PFSK-1 (cell line): Measurements from ENCODE around the gene BCLAF1.

Source experiments
- FOXP2 ChIP-seq: optimal IDR thresholded peaks from 2 replicates; pipeline ENCODE3; 2011; ENCODE audit warnings: borderline replicate concordance, control low read depth, inconsistent platforms; ENCODE audit not compliant: insufficient read depth; ENCODE audit errors: extremely low read length, extremely low read depth
- POLR2AphosphoS5 ChIP-seq: IDR thresholded peaks from 2 replicates; pipeline ENCODE4 v1.6.1; 2012; ENCODE audit warnings: low read depth, mild to moderate bottlenecking, control low read depth, low read length, moderate library complexity
- SIN3A ChIP-seq: IDR thresholded peaks from 2 replicates; pipeline ENCODE4 v1.6.1; 2012; ENCODE audit warnings: mild to moderate bottlenecking, low read length, moderate library complexity, borderline replicate concordance; ENCODE audit not compliant: insufficient read depth
- TAF1 ChIP-seq: IDR thresholded peaks from 2 replicates; pipeline ENCODE4 v1.6.1; 2012; ENCODE audit warnings: low read length, control low read depth, borderline replicate concordance; ENCODE audit not compliant: insufficient read depth
- TF ChIP-seq, protein P1 (sequence below), 2 experiments: IDR thresholded peaks; 2 replicates each; pipeline versions ENCODE4 v1.6.1 to v1.8.0; 2011 to 2012; ENCODE audit warnings: low read depth in 2 of 2, low read length in 2 of 2, control low read depth in 1 of 2, inconsistent platforms in 1 of 2, mild to moderate bottlenecking in 1 of 2, moderate library complexity in 1 of 2; ENCODE audit not compliant: insufficient read depth in 1 of 2

The BCLAF1 gene

DNA sequence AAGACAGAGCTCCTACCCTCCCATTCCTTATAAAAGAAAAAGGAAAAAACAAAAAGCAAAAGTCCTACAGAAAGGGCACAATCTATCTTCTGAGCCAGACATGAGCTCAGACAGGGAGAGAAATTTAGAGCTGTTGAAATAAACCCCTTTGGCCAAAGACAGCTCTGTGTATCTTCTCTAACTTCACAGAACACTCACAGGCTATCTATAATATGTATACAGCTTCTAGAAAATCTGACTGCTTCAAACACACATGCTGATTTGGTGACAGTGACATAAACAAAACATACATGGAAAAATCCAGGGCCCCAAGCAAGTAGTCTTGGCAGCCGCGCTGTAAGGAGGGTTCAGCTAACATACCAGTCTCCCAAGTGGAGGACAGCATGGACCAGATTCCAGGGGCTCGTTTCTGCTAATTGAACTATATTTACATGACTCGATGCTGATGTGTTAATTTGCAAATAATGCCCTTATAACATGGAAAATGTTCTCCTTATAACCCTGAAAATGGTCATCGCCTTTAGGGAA, 76.6 kb downstream of the BCLAF1 start:
- no peak for TF ChIP-seq FOXP2
- TF ChIP-seq TAF1 = no peak
- TF ChIP-seq SIN3A = no peak
- TF ChIP-seq POLR2AphosphoS5 = no peak
- TF ChIP-seq, protein P1, sequence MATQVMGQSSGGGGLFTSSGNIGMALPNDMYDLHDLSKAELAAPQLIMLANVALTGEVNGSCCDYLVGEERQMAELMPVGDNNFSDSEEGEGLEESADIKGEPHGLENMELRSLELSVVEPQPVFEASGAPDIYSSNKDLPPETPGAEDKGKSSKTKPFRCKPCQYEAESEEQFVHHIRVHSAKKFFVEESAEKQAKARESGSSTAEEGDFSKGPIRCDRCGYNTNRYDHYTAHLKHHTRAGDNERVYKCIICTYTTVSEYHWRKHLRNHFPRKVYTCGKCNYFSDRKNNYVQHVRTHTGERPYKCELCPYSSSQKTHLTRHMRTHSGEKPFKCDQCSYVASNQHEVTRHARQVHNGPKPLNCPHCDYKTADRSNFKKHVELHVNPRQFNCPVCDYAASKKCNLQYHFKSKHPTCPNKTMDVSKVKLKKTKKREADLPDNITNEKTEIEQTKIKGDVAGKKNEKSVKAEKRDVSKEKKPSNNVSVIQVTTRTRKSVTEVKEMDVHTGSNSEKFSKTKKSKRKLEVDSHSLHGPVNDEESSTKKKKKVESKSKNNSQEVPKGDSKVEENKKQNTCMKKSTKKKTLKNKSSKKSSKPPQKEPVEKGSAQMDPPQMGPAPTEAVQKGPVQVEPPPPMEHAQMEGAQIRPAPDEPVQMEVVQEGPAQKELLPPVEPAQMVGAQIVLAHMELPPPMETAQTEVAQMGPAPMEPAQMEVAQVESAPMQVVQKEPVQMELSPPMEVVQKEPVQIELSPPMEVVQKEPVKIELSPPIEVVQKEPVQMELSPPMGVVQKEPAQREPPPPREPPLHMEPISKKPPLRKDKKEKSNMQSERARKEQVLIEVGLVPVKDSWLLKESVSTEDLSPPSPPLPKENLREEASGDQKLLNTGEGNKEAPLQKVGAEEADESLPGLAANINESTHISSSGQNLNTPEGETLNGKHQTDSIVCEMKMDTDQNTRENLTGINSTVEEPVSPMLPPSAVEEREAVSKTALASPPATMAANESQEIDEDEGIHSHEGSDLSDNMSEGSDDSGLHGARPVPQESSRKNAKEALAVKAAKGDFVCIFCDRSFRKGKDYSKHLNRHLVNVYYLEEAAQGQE (IDR thresholded peaks at IDR 0.05; ENCODE audit: insufficient read depth in 1 of 2, low read depth in 2 of 2, low read length in 2 of 2) = no peak

DNA sequence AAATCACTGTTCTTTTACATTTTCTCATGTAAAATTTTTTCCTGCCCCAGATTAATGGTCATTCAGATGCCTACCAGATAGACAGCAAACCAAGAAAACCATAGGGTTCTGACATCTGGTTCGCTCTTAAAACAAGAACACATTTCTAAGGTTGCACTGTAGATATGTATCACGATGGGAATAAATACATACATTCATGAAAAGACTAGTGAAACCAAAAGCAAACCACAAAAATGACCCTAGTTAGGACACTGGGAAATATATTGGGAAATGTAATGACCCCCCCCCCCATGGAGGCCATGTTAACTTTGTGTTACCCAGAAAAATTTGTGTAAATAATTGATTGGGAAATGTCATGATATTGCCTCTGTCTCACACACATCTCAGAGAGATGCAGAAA, 77.0 kb downstream of the BCLAF1 start:
- TF ChIP-seq SIN3A (no peak), FOXP2 (no peak), TAF1 (no peak), POLR2AphosphoS5 (no peak)
- TF ChIP-seq, protein P1 (IDR thresholded peaks at IDR 0.05; ENCODE audit: insufficient read depth in 1 of 2, low read depth in 2 of 2, low read length in 2 of 2) = no peak

DNA sequence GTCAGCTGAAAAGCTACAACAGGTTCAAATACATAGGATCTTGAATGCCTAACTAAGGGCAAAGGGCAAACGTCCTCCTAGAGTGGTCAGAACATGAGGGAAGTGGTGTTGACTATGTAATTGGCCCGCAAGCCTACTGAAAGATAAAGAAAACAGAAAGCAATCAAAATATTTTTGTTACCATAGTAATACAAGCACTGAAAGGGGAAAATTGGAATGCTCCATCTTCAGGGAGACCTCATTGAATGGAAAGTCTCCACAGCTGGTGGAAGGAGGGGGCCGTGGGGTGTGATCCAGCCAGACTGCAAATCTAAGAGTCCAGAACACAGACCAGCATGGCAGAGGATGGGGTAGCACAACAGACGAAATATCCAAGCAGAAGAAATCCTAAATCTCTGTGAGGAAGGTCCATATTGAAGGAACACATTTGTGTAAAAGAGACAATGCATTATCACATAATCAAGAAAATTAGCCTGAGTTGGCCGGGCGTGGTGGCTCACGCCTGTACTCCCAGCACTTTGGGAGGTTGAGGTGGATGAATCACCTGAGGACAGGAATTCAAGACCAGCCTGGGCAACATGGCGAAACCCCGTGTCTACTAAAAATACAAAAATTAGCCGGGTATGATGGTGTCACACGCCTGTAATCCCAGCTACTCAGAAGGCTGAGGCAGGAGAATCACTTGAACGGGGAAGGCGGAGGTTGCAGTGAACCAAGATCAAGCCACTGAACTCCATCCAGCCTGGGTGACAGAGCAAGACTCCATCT, 79.1 kb downstream of the BCLAF1 start:
- TF ChIP-seq SIN3A (no peak), FOXP2 (no peak), TAF1 (no peak), POLR2AphosphoS5 (no peak)
- TF ChIP-seq, protein P1 (IDR thresholded peaks at IDR 0.05; ENCODE audit: insufficient read depth in 1 of 2, low read depth in 2 of 2, low read length in 2 of 2) = no peak

DNA sequence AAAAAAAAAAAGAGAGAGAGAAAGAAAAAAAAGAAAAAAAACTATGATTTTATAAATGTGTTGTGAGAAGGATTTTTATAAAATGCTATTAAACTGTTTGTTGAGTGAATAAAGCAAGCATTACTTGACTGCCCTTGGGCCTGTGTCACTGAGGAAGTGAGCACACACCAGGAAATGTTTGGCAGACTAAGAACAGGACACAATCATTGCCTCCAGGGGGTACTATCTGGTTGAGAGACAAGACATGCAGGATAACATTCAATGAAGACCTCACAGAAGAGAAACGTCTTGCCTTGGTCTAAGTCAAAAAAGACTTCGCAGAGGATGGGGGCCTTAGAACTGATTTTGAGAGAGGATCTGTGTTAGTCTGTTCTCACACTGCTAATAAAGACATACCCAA, 80.2 kb downstream of the BCLAF1 start:
- TF ChIP-seq FOXP2 = no peak
- TF ChIP-seq SIN3A = no peak

DNA sequence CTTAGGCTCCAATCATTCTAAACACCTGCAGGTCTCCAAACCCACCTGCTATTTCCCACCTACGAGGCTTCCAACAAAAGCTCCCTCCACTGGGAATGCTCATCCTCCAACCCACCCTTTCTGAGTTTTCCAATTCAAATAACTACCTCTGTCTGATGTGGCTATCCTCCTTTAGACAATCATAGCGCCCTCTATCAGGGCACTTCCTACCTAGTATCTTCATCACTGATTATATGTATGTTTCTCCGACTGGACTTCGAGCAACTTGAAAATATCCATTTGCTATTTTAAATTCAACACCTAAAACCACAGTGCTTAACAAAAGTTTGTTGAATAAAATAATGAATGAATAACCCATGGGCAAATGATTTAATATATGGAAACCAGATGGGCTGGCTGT, 80.9 kb downstream of the BCLAF1 start:
- TF ChIP-seq SIN3A (no peak), TAF1 (no peak)
